T-helper 1 cell treated with Interleukin-12 subunit alpha and Interleukin-12 subunit beta and Interleukin-4 antibody, amounts not matched to agents 30 ng/mL and 1 ng/mL, for 36 hours (primary cell): ENCODE results near the gene GALK1. TPM values are rescaled to one million over a fixed set of nuclear protein-coding genes. Genes with fewer than 3 reads are reported as not detected.
"Not testable (repeated sequence)": the region's sequence is repeated elsewhere in the genome, so short reads cannot be mapped to it uniquely, and the experiment has no call there.

Source experiments
- intact Hi-C: fragments of 100-400 bp; cut with micrococcal nuclease; formaldehyde crosslinking; loops from one replicate; pipeline ENCODE4 v1.15.1; 2024
- total RNA-seq: library from RNA; stranded (reverse); gene quantifications from 2 replicates; pipeline ENCODE4 v1.2.3, GENCODE V29; 2022

The GALK1 gene
- 40.4 and 41.4 TPM in 2 replicates for total RNA-seq

DNA sequence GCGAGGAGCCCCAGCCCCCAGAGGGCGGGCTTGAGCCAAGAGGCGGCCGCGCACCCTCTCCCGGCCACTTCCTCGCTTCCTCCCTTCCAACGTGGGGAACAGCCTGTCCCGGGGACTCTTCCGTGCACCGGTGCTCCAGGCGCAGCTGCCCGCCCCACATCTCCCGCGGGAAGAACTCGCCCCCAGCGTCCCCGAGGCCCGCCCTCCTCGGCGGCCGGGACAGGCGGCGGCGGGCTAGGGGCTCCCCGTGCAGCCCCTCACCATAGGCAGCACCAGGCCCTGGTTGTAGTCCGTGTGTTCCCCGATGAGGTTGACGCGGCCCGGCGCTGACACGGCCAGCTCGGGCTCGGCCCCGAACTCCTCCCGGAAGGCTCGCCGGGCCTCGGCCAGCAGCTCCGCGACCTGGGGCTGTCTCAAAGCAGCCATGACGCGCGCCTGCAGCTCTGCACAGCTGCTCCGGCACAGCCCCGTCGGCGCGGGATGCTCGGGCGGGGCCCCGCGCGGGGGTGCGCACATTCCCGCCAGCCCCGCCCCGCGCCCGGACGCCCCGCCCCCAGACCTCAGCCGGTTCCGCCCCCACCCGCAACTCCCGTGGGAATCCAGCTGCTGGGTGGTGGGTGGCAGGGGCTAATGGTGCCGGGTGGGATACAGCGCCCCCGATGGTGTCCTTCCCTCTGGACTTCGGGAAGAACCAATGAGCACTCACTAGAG is at the start of gene GALK1:
TSS of gene GALK1 (minus strand) at position 482 of the 711 bp plus-strand sequence. CDS start at position 426, 56 bp downstream.
- intact Hi-C loops: loop anchor here (1.0 to 2.0 kb wide), 3 partner anchors 14 to 62 kb away; partner anchors contain the start of gene UNK

- intact Hi-C loops: no loop called here
These were observed 49.0 kb upstream of the GALK1 start for GRCh38 chr17:75814021-75814395.

- intact Hi-C loops: no loop called here
These were observed 48.4 kb upstream of the GALK1 start for GRCh38 chr17:75813081-75814020.

DNA sequence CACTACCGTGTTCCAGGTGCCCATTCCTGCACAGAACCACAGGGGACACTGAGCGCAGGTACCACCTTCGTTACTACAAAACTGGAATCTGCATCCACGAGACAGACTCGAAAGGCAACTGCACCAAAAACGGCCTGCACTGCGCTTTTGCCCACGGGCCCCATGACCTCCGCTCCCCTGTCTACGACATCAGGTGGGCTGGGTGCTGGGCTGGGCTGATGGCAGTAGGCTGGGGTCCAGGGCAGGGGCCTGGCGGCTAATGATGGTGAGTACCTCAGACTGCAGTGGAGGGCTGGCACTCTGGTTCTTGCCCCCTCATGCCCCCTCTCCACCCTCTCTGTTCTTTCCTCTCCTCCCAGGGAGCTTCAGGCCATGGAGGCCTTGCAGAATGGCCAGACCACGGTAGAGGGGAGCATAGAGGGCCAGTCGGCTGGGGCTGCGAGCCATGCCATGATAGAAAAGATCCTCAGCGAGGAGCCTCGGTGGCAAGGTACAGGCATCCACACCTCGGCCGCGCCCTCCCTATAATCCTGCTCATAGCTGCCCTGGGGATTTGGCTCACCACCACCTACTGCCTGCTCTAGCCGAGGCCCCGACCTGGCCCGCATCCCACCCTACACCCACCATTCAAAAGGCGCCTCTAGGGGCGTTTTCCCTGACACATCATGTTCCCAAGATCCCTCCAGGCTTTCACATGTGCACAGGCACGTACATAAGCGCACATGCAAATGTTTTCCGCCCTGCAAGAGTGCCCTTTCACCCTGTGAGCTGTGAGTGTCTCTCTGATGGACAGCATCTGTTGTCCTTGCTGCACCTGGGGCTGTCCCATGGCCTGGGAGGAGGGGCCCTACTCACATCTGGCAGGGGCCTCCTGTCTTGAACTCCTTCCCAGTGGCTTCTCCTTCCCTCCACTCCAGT is 47.4 kb upstream of the GALK1 start:
- intact Hi-C loops: no loop called here

DNA sequence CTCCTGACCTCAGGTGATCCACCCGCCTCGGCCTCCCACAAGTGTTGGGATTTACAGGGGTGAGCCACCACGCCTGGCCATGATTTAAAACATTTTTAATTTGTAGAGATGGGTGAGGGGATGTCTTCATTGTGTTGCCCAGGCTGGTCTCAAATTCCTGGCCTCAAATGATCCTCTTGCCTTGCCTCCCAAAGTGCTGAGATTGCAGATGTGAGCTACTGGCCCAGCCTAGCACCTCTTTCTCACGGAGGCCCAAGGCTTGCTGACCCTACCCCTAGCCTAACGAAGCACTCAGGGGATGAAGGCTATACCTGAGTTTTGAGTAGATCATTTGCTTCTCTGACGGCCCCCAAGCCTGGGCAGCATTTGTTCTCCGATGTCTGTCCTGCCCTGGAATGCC is 46.2 kb upstream of the GALK1 start:
- intact Hi-C loops: no loop called here

DNA sequence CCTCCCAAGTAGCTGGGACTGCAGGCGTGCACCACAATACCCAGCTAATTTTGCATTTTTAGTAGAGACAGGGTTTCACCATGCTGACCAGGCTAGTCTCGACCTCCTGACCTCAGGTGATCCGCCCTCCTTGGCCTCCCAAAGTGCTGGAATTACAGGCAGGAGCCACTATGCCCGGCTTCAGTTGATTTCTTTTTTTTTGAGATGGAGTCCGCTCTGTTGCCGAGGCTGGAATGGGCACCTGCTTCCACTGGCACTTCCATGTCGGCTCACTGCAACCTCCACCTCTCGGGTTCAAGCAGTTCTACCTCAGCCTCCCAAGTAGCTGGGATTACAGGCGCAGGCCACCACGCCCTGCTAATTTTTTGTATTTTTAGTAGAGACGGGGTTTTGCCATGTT is 45.8 kb upstream of the GALK1 start:
- intact Hi-C loops: not testable (repeated sequence)

DNA sequence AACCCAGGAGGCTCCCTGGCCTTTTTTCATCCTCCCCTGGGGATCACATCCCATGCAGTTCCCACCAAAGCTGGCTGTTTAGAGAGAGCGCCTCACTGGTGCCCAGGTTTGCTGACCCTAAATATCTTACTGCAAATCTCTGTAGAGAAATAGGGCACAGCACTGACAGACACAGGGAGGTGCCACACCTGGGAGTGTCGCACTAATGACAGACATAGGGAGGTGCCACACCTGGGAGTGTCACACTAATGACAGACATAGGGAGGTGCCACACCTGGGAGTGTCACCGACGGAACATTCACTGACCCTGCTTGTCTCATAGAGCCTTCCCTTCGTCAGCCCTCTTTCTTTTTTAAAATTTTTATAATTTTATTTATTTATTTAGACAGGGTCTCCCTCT is 45.2 kb upstream of the GALK1 start:
- intact Hi-C loops: no loop called here

- intact Hi-C loops: no loop called here
These were observed 44.7 kb upstream of the GALK1 start for GRCh38 chr17:75809631-75810111.

- intact Hi-C loops: no loop called here
These were observed 44.1 kb upstream of the GALK1 start for GRCh38 chr17:75808905-75809621.

DNA sequence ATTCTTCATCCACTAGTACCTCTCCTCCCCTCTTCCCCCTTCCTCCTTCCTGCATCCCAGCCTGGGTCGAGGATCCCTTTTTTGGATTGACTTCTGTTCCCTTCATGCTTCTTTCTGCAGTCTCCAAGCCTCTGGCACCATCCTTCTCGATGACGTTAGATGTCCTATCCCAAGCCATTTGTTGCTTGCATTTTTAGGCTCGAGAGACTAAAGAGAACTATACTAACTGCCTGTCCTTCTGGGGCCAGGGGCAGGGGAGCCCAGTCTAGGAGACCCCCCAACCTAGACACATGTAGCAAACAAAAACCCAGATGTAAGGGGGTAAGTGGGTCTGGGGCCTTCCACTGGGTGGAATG is 43.5 kb upstream of the GALK1 start:
- intact Hi-C loops: no loop called here

GRCh38 chr17:75807861-75808260 is 42.9 kb upstream of the GALK1 start:
- intact Hi-C loops: no loop called here

GRCh38 chr17:75806822-75807500 is 42.0 kb upstream of the GALK1 start:
- intact Hi-C loops: no loop called here

DNA sequence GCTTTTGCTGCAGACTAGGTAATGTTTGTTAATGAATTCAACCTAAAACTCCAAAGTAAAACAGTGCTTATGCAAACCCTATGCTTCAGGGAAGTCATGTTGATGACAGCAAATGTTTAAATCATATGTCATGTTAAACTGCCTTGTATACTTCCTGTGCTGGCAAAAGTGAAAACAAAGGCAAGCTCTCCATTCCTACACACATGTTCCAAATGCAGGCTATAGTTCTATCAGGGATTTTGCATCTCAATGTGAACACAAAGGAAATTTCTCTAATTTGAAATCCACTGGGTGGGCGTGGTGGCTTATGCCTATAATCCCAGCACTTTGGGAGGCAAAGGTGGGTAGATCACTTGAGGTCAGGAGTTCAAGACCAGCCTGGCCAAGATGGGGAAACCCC is 38.9 kb upstream of the GALK1 start:
- intact Hi-C loops: no loop called here

GRCh38 chr17:75799402-75799801 is 34.4 kb upstream of the GALK1 start:
- intact Hi-C loops: no loop called here

DNA sequence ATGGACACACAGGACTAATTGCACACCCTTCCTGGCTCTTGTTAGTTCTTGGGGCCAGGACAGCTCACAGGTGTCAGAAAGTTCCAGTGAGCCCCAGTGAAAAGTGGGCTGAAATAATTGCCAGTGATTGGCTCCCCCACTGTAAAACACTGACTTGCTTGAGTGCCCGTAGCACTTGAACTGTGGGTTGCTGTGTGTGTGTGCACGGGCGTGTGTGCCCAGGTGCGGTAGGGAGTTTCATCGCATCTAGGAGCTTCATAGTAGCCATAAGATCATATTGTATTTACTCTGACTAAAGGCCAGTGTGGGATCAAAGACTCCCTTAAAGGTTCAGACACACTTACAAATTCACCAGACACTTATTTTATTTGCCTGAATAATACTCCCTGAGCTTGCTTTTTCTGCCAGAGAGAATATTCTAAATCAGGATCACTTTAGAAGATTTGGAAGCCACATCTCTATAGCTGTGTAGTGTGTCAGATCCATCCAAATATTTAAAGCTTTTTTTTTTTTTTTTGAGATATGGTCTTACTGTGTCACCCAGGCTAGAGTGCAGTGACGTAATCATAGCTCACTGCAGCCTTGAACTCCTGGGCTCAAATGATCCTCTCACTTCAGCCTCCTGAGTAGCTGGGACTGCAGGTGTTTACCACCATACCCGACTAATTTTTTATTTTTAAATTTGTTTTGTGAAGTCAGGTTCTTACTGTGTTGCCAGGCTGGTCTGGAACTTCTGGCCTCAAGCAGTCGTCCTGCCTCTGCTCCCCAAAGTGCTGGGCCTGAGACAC is 31.0 kb upstream of the GALK1 start:
- intact Hi-C loops: no loop called here

GRCh38 chr17:75793460-75793859 is 28.5 kb upstream of the GALK1 start:
- intact Hi-C loops: no loop called here

DNA sequence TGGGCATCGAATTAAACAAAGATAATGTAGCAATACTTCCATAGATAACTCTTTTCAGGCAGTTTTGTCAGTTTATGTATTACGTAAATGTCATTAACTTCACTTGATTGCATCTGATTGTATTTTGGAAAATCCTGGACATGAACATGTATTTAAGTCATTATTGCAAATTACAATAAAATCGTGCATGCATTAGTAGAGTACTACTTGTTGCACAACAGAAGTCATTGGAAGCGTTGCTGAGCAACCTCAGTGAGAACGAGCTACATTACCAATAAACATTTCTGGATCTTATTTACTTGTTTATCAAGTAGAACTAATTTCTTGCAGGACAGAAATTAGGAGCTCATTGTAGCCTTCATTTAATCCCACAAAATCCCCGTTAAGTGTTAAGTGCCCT is 26.3 kb upstream of the GALK1 start:
- intact Hi-C loops: no loop called here

GRCh38 chr17:75785016-75785890 is 20.3 kb upstream of the GALK1 start:
- intact Hi-C loops: loop anchor here (1.0 to 2.0 kb wide), 6 partner anchors 9 to 484 kb away; partner anchors contain the start of gene GALK1
